Measurements from ENCODE around the gene KCNAB3.

The KCNAB3 gene

DNA sequence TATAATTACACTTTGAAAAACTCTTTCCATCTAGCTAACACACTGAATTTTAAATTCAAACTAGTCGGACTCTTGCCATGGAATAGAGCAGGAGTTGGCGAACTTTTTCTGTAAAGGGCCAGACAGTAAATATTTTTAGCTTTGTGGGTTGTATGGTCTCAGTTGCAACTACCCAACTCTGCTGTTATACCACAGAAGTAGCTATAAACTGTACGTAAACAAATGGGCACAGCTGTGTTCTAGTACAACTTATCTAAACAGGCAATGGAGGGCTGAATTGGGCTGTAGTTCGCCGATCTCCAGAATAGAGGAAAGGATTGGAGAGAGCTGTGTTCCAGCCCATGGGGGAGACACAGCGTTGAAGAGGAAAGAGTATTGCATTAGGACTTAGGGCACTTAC lies 11.1 kb upstream of the KCNAB3 start:
- no peak for DNase-seq (ENCODE audit: low read depth, low spot score)

DNA sequence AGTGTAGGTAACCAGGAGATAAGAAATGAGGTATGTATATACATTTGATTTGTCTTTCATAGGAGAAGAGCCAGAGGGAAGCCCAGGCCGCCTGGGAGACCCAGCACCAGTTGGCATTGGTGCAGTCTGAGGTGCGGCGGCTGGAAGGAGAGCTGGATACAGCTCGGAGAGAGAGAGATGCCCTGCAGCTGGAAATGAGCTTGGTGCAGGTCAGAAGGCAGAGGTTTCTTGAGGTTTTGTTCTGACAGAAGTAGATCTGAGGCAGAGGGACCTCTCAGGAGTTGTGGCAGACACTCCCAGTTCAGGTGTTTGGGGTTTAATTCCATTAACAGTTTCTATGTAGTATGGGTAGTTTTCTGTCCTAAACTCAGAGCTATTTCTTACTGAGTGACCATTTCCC lies 10.4 kb upstream of the KCNAB3 start:
- DNase-seq (ENCODE audit: low read depth, low spot score), result no peak

DNA sequence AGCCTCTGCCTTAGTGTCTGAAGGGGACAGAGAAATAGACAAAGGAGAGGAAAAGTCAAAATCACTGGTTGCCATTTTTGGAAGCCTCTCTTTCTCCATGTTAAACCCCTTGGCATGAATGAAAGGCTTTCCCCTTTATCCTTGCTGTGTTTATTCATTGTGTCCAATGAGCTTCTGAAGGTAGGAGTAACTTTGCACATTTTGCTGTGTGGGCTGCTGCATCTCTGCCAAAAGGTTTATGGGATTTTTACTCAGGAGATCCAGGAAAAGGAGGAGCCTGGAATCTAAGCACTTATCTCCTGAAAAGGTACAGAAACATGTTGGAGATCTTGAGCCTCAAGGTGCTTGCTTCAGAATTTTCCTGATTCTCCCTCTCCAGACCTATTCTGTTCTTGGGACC lies 6.2 kb upstream of the KCNAB3 start:
- DNase-seq (ENCODE audit: low read depth, low spot score), result no peak

DNA sequence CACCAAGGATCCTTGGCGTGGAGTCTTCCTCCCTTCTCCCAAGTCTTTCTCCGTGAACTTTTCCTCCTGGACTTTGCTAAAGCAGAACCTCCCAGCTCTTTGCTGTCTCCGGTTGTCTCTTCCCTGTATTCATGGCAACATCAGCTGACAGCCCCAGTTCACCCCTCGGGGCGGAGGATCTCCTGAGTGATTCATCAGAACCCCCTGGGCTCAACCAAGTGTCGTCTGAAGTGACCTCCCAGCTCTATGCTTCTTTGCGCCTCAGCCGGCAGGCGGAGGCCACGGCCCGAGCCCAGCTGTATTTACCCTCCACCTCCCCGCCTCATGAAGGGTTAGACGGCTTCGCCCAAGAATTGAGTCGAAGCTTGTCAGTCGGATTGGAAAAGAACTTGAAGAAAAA lies 3.3 kb upstream of the KCNAB3 start:
- DNase-seq (ENCODE audit: low read depth, low spot score), result no peak

DNA sequence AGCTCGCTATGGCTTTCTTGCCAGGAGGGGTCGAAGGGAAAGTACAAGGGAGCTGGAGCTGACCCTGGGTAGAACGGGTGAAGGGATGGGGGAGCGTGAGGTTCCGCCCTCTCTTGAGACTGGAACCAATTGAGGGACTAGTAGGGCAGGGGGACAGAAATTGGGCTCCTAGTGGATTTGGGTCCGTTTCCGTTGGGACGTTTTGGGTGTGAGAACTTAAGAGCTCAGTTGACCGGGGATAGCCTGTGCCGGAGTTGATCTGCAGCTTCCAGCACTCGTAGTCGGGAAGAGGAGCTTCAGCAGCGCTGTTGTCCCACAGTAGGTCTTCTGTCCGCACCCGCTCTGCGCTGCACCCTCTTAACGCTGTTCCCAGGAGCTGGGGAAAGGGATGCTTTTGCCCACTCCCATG lies 2.8 kb upstream of the KCNAB3 start:
- DNase-seq (ENCODE audit: low read depth, low spot score), result no peak

DNA sequence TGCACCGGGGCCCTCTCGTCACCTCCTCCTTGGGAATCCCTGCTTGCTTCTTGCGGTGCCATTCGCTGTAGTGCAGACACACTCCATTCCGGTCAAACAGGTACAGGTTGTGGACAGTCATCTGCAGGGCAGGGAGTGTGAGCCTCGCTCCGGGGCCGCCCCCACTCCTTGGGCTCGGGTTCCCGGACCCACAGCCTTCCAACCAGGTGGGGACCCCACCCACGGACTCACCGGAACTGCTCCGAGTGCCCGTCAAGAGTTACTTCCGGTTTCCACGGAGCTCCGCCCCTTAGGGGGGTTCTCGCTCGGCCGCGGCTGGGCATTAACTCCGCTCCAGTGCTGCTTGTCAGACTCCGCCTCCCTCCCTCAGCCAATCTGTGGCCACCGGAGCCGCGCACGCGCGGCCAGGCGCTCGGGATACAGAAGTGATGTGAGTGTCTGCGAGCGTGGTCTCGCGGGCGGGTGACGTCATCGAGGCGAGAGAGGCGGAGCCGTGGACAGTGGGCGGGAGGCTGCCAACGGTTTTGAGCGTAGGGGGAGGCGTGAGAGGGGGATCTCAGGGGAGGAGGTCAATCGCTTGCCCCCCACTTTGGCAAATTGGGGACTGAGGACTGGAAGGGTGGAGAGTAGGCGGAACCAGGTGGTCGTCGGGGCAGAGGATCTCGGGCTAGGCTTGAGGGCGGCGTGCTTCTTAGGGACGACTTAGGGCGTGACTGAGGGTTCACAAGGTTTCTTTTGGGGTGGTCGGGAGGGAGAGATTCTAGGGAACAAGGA lies 2.2 kb upstream of the KCNAB3 start, which contains the start of the genes CNTROB and TRAPPC1:
Gene CNTROB (plus strand): TSS at position 498 of the 774 bp plus-strand sequence. CDS start 874 bp downstream, outside the sequence.
Gene TRAPPC1 (minus strand): TSS at position 238 of the 774 bp plus-strand sequence. CDS start 117 bp downstream, at position 121.
- DNase-seq (ENCODE audit: low read depth, low spot score), result peak; percentile 97

DNA sequence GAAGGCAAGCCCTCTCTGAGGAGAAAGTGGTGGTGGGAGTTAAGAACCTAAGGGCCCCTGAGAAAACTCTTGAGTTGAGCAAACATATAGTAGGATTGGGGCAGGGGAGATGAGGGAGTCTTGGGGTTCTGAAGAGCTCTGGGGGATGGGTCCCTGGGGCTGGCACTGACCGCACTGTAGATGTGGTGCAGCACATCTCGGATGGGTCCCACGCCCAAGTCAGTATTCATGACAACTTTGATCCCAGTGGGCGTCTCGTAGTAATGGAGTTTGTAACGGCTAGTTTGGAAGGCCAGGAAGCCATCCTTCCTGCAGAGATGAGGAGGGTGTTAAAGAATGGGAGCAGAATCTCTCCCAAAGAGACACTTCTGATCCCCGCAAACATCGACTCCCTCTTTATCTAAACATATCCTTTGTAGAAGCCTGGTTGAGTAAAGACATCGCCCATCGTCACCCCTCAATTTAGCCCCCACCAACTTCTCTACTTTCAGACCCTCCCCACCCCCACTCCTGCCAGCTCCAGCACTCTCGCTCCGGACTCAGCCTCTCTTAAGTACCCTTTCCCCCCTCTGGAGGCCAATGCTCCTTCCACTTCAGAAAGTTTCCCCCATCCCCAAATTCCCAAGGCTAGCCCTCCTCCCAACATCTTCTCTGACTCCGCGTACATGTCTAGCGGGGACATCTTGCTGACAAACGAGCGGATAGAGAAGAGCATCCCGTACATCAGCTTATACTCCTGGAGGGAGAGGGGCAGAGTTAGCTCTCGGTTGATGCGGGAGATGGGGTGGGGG lies 1.4 kb upstream of the KCNAB3 start:
- no peak for DNase-seq (ENCODE audit: low read depth, low spot score)

DNA sequence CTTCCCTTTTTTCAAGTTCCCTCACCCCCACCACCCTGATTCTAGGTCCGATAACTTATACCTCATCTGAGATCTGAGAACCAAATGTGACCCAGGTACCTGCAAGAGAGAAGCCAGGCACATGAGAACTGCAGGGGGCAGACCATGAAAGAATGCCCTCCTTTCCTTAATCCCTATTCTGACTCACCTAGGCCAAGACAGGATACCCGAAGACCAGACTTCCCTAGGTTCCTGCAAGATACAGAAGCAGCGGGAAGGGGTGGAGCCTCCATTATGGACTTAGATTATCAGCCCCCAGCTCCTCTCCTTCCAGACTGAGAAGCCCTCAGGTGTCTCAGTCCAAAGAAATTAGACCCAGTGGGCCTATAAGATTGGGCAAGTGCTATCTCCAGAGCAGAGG lies 2.1 kb downstream of the KCNAB3 start:
- no peak for DNase-seq (ENCODE audit: low read depth, low spot score)

DNA sequence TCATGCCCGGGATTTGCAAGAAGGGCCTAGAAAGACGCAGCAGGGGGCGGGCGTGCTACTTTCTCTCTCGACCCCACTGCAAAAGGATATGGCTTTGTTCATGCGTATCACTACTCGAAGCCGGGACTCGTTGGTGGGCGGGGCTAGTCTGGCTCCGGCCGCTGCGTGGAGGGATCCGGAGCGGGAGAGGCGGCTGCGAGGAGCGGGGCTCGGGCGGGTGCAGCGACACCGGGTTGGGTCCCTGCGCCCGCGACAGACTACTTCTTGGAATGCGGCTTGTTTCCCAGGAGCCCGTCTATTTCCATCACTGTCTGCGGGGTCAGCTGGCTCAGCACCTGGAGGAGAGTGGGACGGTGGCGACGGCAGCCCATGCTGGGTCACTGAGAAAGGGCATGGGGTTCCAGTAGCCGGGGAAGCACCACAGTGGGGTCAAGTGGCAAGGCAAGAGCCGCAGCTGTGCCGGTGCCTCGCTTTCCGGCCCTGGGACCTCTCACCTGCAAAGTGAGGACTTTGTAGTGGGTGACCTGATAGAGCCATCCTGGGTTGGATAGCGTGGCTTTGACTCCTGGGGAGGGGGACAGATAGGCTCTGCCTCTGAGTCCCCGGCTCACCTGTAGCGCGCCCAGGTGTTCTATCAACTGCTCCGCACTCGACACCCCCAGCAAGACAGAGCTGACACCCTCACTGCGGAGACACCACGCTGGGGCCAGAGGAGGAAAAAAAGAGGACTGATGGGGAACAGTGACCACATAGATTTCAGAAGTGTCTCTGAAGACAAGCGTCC lies 6.6 kb downstream of the KCNAB3 start:
- peak; percentile 77 for DNase-seq (ENCODE audit: low read depth, low spot score)

DNA sequence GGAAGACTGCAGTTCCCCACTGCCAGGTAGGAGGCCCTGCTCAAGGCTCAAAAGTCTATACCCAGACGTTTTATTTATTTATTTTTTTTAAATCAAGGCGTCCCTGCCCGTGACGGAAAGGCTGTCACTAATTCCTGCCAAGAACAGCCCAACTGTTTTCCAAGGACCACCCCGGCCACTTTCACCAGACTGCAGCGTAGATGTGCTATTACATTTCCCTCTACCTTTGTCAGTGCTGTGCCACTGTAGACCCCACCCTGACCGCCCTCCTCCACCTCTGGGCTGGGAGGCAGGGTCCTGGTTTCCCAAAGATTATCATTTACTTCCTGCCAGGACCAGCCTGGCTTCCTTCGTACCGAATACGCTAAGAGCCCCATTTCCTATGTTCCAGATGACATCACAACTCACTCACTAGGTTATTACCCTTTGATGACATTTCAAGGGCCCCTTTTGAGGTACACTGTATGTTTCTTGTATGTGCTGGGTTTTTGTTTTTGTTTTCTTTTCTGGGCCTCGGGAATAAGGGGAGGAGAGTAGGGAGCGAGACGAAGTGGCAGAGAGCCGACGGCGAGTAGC lies 7.3 kb downstream of the KCNAB3 start:
- DNase-seq (ENCODE audit: low read depth, low spot score), result no peak

DNA sequence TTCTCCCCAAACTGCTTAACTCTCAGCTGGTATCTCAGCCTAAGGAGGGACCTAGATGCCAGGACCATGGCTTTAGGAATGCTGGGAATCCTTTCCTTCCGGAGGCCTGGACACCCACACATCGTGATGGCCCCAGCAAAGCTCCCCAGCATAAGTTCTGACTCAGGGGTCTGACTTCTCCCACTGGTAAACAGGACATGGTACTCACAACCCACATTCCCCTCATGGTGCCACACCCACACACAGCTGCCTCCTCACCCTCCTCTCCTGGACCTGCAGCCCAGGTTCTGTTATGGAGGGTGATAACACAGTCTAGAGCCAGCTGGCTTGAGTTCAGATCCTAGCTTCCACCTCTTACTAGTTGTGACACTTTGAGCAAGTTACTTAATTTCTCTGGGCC lies 12.8 kb downstream of the KCNAB3 start:
- no peak for DNase-seq (ENCODE audit: low read depth, low spot score)

DNA sequence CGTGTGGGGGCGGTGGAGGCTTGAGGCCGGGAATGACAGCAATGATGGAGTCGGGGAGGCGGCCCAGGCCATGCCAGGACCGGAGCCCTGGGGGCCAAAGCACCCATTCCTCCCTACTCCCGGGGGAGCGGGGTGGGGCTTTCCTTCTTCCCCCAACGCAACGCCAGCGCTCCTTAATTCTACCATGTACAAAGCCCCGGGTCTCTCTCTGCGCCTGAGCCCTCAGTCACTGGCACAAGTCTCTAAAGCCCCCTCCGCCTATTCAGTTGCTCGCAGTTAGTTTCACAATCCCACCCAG lies 13.3 kb downstream of the KCNAB3 start:
- DNase-seq (ENCODE audit: low read depth, low spot score), result no peak

DNA sequence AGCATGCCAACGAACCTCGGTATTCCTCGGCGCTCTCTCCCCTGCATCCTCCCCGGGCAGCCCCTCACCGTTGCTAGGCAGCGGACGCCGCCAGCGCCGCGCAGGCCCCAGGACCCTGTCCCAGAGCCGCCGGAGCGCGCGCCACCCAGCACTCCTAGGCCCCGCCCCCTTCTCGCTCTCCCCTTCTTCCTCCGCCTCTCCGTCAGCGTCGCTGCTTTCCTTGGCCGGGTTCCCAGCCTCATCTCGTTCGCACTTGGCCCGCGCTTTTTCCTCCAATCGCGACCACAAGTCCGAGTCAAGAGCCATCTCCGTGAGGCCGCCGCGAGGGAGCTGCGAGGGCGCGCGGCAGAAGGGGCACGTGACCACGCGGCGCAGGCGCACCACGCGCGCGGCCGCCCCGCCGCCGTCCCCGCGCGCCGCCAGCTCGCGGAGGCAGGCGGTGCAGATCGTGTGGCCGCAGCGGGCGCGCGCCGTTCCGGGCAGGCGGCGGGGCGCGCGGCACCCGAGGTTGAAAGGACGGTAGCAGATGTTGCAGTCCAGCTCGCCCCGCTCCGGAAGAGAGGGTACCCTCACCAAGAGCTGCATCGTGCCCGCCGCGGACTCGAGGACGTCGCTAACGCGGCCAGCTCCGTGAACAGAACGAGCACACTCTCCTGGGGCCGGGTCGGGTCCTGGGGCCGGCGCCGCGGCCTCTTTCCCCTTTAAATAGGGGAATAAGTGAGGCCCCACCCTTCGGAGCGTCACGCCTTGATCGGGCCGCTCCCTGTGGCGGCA lies 13.9 kb downstream of the KCNAB3 start, which contains the start of gene RNF227:
Gene RNF227 (minus strand): TSS at position 679 of the 774 bp plus-strand sequence. CDS start 94 bp downstream, at position 585.
- peak; percentile 67 for DNase-seq (ENCODE audit: low read depth, low spot score)

DNA sequence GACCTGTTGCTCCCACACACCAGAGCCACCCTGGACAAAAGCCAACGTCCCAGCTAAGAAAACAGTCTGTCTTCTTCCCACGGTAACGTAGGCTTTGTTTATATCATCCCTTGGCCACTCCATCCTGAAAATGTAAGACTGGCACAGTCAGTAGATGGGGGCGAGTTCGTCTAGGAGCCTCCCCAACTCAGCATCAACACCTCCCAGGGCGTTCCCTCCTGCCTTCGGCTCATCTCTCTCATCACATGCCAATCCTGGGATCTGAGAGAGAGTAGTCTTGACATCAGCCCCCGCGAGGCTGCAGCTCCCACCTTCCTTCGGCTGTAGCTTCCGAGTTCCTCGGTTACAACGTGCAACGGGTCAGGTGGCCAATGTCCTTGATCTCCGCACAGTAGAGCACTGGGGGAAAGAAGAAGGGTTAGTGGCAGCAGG lies 14.5 kb downstream of the KCNAB3 start:
- DNase-seq (ENCODE audit: low read depth, low spot score), result no peak

DNA sequence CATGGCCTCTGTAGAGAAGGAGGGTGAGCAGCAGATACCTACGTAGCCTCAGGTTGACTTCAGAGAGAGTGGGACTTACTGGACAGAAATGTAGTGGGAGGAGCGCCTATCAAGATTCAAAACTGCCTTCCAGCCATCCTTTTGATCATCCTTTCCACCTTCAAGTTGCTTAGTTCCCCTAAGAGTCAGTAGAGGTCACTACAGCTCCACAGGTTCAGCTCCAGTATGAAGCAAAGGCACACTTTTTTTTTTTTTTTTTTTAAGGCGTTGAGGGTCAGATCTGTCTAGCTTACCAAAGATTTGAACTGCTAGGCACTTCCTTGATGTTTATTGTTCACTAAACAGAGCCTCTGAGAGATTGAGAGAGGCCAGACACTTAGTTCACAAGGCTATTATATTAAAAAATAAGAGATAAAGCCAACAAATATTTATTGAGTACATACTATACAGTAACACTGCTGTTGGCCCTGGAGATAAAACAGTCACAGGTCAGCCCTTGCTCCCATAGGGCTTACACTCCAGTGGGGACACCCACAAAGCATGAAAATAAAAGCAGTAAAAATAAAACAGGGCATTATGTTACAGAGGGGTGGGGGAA lies 16.6 kb downstream of the KCNAB3 start:
- no peak for DNase-seq (ENCODE audit: low read depth, low spot score)

DNA sequence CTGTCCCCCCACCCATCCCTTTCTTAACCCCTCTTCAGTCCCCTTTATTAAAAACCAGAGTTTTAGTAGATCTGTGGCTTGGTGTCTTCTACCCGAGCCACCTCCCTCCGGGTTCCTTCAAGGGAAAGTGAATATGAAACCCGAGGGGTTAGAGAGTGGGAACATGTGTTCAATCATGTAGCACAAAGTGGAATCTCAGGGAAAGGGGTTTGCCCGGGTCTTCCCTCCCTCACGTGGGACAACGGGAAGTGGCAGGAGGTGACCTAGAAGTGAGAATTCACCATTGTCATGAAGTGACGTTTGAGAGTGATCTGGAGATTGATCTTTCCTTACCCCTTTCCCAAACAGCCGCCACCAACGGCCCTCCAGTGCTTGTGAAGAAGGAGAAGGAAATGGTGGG lies 18.5 kb downstream of the KCNAB3 start:
- DNase-seq (ENCODE audit: low read depth, low spot score), result no peak

DNA sequence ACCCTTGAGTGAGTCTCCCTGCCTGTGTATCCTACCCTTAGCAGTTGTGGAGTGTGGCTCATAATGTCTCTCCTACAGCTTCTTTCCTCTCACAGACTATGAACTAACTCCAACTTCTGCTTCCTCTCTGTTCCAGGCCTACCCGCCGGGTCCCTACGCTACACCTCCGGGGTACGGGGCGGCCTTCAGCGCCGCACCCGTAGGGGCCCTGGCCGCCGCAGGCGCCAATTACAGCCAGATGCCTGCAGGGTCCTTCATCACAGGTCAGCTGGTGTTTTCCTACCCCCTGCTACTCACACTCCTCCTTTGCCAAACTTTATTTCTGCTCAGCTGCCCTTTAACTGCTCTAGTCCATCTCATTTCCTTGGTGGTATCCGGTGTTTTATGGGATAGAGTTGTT lies 18.9 kb downstream of the KCNAB3 start:
- no peak for DNase-seq (ENCODE audit: low read depth, low spot score)

DNA sequence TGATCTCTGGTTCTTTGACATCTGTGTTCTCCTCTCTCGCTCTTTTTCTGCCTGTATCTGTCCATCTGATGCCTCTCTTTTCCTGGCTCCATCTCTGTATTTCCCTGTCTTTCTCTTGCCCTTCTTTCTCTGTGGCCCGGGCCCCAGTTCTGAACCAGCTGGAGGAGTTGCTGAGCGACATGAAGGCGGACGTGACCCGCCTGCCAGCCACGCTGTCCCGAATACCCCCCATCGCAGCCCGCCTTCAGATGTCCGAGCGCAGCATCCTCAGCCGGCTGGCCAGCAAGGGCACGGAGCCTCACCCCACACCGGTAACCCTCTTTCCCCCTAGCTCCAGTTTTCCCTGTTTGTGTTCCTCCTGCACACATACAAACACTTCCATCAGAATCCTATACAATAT lies 19.4 kb downstream of the KCNAB3 start:
- DNase-seq (ENCODE audit: low read depth, low spot score), result no peak

DNA sequence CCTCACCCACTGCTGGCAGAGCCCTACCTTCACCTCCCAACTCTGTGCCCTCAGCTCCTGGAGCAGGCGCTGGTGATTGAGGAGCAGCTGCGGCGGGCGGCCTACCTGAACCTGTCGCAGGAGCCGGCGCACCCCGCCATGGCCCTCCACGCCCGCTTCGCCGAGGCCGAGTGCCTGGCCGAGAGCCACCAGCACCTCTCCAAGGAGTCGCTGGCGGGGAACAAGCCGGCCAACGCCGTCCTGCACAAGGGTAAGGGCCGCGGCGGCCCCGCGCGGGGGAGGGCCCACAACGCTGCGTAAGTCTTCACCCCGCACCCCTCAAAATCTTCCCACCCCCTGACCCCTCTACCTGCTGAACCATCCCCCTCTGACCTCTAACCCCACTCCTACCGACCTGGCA lies 20.6 kb downstream of the KCNAB3 start:
- DNase-seq (ENCODE audit: low read depth, low spot score), result no peak

Measured in activated naive CD8-positive, alpha-beta T cell treated with anti-CD3 and anti-CD28 coated beads, Interleukin-2, amount 50 U/mL, for 16 hours (primary cell).